T-helper 17 cell (primary cell): ENCODE data around the gene ATF7IP. TPM values are rescaled to one million over a fixed set of nuclear protein-coding genes. Genes with fewer than 3 reads are reported as not detected.

Source experiments
- ATAC-seq: fragments of 150-1000 bp; cut with Tn5 transposase; 2 replicates; pipeline ENCODE4 v1.10.0; 2021; ENCODE audit warnings: mild to moderate bottlenecking, moderate library complexity
- DNase-seq, 3 donors: peaks; one replicate each; pipeline versions ENCODE4 v3.0.0 to v3.0.0-alpha.2; 2020 to 2021
- H3K9me3 ChIP-seq: one replicate; pipeline ENCODE4 v1.7.0; 2013; ENCODE audit warnings: low read length, mild to moderate bottlenecking; ENCODE audit not compliant: control insufficient read depth, poor library complexity, severe bottlenecking
- H3K27ac Mint-ChIP-seq: one replicate; pipeline ENCODE4 v1.8.0; 2022; ENCODE audit warnings: mild to moderate bottlenecking, moderate library complexity, mixed read lengths
- H3K27me3 Mint-ChIP-seq: one replicate; pipeline ENCODE4 v1.8.0; 2022; ENCODE audit warnings: mixed read lengths
- H3K36me3 Mint-ChIP-seq: one replicate; pipeline ENCODE4 v1.8.0; 2022; ENCODE audit warnings: low read depth, mixed read lengths
- H3K4me1 Mint-ChIP-seq: one replicate; pipeline ENCODE4 v1.8.0; 2022; ENCODE audit warnings: mild to moderate bottlenecking, mixed read lengths
- H3K4me3 Mint-ChIP-seq: one replicate; pipeline ENCODE4 v1.8.0; 2022; ENCODE audit warnings: mild to moderate bottlenecking, moderate library complexity, mixed read lengths
- total RNA-seq, 4 donors: library from RNA in 2 of 4; stranded (reverse) in 2 of 4; gene quantifications; one replicate each; pipeline ENCODE4 v1.2.3 and lab custom pipeline; 2022 to 2026

Gene ATF7IP
- total RNA-seq, 2 donors from 2014 or later, result 153 to 164 TPM

GRCh38 chr12:14356147-14356546, 9.3 kb upstream of the ATF7IP start:
- Mint-ChIP-seq H3K4me1 (no peaks in the 10 kb centered on the region), H3K27ac (no peak overlapping the region), H3K27me3 (no peaks in the 10 kb centered on the region), H3K4me3 (no peak overlapping the region), H3K36me3 (no peaks in the 10 kb centered on the region)
- ATAC-seq, result no peak
- no peaks in the 10 kb centered on the region for H3K9me3 ChIP-seq
- no peak for DNase-seq

DNA sequence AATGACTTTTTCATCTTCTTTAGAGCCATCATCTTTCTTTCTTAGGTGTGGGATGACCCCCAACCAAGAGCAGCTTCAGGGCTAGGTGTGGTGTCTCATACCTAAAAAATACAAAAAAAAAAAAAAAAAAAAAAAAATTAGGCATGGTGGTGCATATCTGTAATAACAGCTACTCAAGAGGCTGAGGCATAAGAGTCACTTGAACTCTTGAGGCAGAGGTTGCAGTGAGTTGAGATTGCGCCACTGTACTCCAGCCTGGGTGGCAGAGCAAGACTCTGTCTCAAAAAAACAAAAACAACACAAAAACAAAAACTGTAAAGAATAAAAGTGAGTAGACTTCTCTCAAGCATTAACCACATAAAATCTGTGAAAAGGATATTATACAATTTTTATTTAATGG, 8.0 kb upstream of the ATF7IP start:
- no peaks in the 10 kb centered on the region for H3K36me3 Mint-ChIP-seq
- no peak overlapping the region for H3K27ac Mint-ChIP-seq
- DNase-seq (no peak), ATAC-seq (no peak)
- H3K4me3 Mint-ChIP-seq, result no peak overlapping the region
- H3K4me1 Mint-ChIP-seq, result no peaks in the 10 kb centered on the region
- no peaks in the 10 kb centered on the region for H3K9me3 ChIP-seq
- H3K27me3 Mint-ChIP-seq, result no peaks in the 10 kb centered on the region

DNA sequence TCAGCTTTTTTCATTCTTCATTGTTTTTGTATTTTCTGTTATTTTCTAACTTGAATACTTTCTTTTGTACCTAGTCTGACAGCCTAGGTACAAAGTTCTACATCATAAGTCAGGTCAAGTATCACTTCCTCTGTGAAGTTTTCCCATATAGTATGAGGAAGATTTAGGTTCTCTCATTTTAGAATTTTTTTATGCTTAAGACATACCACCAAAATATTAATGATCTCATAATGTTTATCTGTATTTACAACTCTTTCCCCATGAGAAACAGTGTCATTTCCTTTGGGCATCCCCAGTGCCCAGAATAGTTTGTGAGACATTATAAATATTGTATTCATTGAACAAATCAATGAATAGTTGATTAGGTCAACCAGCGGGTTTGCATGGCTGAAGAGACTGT, 3.1 kb upstream of the ATF7IP start:
- no peaks in the 10 kb centered on the region for H3K36me3 Mint-ChIP-seq
- DNase-seq, result no peak
- H3K9me3 ChIP-seq, result no peaks in the 10 kb centered on the region
- H3K4me3 Mint-ChIP-seq, result no peak overlapping the region
- peak overlapping the region; percentile 47 for H3K27ac Mint-ChIP-seq
- no peaks in the 10 kb centered on the region for H3K27me3 Mint-ChIP-seq
- H3K4me1 Mint-ChIP-seq, result peaks cover 9% of the 10 kb centered on the region
- no peak for ATAC-seq

- Mint-ChIP-seq H3K4me1 (peaks cover 11% of the 10 kb centered on the region), H3K4me3 (peak overlapping the region; percentile 83), H3K36me3 (no peaks in the 10 kb centered on the region), H3K27me3 (no peaks in the 10 kb centered on the region), H3K27ac (peak overlapping the region; percentile 99)
- H3K9me3 ChIP-seq, result no peaks in the 10 kb centered on the region
- ATAC-seq, result no peak
- no peak for DNase-seq
These were observed 755 bp upstream of the ATF7IP start for GRCh38 chr12:14364583-14365271.

- Mint-ChIP-seq H3K4me1 (peaks cover 15% of the 10 kb centered on the region), H3K27me3 (no peaks in the 10 kb centered on the region), H3K27ac (peak overlapping the region; percentile 99), H3K36me3 (peaks cover 3% of the 10 kb centered on the region), H3K4me3 (peak overlapping the region; percentile 83)
- H3K9me3 ChIP-seq, result peaks cover 2% of the 10 kb centered on the region
- DNase-seq, result no peak
- no peak for ATAC-seq
These were observed 942 bp downstream of the ATF7IP start for GRCh38 chr12:14366209-14367039.

- H3K9me3 ChIP-seq, result peaks cover 2% of the 10 kb centered on the region
- Mint-ChIP-seq H3K27me3 (no peaks in the 10 kb centered on the region), H3K4me3 (peak overlapping the region; percentile 83), H3K4me1 (peaks cover 18% of the 10 kb centered on the region), H3K27ac (peak overlapping the region; percentile 99), H3K36me3 (peaks cover 3% of the 10 kb centered on the region)
- ATAC-seq, result peak; percentile 56
- no peak for DNase-seq
These were observed 1.7 kb downstream of the ATF7IP start for GRCh38 chr12:14367040-14367661.

- ATAC-seq, result no peak
- peak overlapping the region; percentile 99 for H3K27ac Mint-ChIP-seq
- peaks cover 3% of the 10 kb centered on the region for H3K36me3 Mint-ChIP-seq
- H3K4me3 Mint-ChIP-seq, result peak overlapping the region; percentile 21
- H3K9me3 ChIP-seq, result peaks cover 2% of the 10 kb centered on the region
- no peaks in the 10 kb centered on the region for H3K27me3 Mint-ChIP-seq
- peaks cover 34% of the 10 kb centered on the region for H3K4me1 Mint-ChIP-seq
- DNase-seq, result no peak
These were observed 3.8 kb downstream of the ATF7IP start for GRCh38 chr12:14369311-14369710.

DNA sequence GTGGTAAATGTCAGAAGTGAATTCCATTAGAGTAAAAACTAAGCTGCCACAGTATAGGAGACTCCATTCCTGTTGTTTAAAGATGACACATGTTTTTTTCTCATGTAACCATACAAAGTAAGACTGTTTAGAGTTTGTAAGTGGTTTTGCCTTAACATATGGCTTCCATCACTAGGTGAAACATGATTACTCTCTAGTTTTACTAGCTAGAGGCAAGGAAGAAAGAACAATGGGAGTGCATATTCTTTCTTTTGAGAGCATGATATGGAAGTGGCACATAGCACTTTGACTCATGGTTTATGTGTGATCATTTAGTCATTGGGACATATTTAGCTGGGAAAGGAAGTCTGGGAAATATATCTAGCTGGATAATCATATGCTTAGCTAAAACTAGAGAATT, 7.7 kb downstream of the ATF7IP start:
- Mint-ChIP-seq H3K4me3 (peak overlapping the region; percentile 58), H3K27ac (peak overlapping the region; percentile 99), H3K4me1 (peaks cover 27% of the 10 kb centered on the region), H3K36me3 (peaks cover 3% of the 10 kb centered on the region), H3K27me3 (no peaks in the 10 kb centered on the region)
- ATAC-seq, result peak; percentile 38
- H3K9me3 ChIP-seq, result peaks cover 2% of the 10 kb centered on the region
- no peak for DNase-seq

- H3K4me3 Mint-ChIP-seq, result no peak overlapping the region
- peaks cover 18% of the 10 kb centered on the region for H3K4me1 Mint-ChIP-seq
- H3K9me3 ChIP-seq, result peaks cover 5% of the 10 kb centered on the region
- peaks cover 3% of the 10 kb centered on the region for H3K36me3 Mint-ChIP-seq
- ATAC-seq (no peak), DNase-seq (no peak)
- H3K27ac Mint-ChIP-seq, result no peak overlapping the region
- H3K27me3 Mint-ChIP-seq, result no peaks in the 10 kb centered on the region
These were observed 14.0 kb downstream of the ATF7IP start for GRCh38 chr12:14379508-14379907.

GRCh38 chr12:14384783-14385638, 19.5 kb downstream of the ATF7IP start:
- DNase-seq, result peak; percentile 22 to 35 (median 22)
- ATAC-seq, result peak; percentile 94
- no peaks in the 10 kb centered on the region for H3K9me3 ChIP-seq
- Mint-ChIP-seq H3K27me3 (no peaks in the 10 kb centered on the region), H3K4me3 (peak overlapping the region; percentile 81), H3K27ac (peak overlapping the region; percentile 98), H3K4me1 (peaks cover 29% of the 10 kb centered on the region), H3K36me3 (peaks cover 6% of the 10 kb centered on the region)

DNA sequence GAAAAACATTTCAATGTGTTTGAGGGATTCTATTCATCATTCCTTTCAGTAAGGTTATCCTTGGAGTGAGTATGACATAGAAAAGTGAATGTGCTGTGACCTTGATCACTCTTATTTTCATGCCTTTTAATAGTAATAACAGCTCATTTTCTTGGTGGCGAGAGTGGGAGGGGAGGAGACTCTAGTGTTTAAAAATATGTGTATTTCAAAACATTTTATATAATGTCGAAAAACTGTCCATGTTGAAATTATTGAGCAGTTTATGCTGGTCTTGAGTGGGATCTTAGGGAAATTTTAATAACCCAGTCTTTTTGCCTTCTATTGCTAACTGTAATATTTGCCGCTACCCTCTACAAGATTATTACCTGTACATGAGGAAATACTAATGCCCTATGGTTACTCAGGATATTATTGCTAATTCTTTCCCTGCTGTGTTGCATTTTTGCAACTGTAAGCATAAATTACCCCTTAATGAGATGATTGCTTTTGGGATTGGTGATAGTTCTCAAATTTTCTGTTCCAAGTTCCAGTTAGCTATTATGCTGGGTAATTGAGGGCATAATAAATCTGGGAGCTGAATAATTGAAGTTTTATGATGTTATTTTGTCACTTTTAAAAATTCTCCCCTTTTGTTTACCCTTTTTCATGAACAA, 21.9 kb downstream of the ATF7IP start:
- Mint-ChIP-seq H3K27ac (peak overlapping the region; percentile 98), H3K27me3 (no peaks in the 10 kb centered on the region), H3K4me3 (peak overlapping the region; percentile 79), H3K36me3 (peaks cover 6% of the 10 kb centered on the region), H3K4me1 (peaks cover 43% of the 10 kb centered on the region)
- ATAC-seq (no peak), DNase-seq (no peak)
- H3K9me3 ChIP-seq, result no peaks in the 10 kb centered on the region

GRCh38 chr12:14390449-14390848, 25.0 kb downstream of the ATF7IP start:
- DNase-seq (no peak), ATAC-seq (no peak)
- peak overlapping the region; percentile 77 for H3K4me3 Mint-ChIP-seq
- no peaks in the 10 kb centered on the region for H3K27me3 Mint-ChIP-seq
- H3K36me3 Mint-ChIP-seq, result peaks cover 3% of the 10 kb centered on the region
- H3K4me1 Mint-ChIP-seq, result peaks cover 35% of the 10 kb centered on the region
- H3K9me3 ChIP-seq, result no peaks in the 10 kb centered on the region
- peak overlapping the region; percentile 98 for H3K27ac Mint-ChIP-seq
